HepG2 (cell line): ENCODE measurements around the gene DUSP7.

Experiments used
- CBX2 ChIP-seq, 2 experiments: fragments of 200-600 bp in 1 of 2; sonication (generic); formaldehyde crosslinking in 1 of 2; IDR thresholded peaks; 2 replicates each; pipeline versions ENCODE4 v1.7.0 to v1.8.1; 2018 to 2022; ENCODE audit warnings: low read depth in 2 of 2, low read length in 1 of 2, mild to moderate bottlenecking in 1 of 2, missing genetic modification reagents in 1 of 2
- ZBTB4 ChIP-seq: sonication (generic); formaldehyde crosslinking; IDR thresholded peaks from 2 replicates; pipeline ENCODE4 v1.4.0; 2020; ENCODE audit warnings: missing genetic modification reagents, mild to moderate bottlenecking, borderline replicate concordance
- ZBTB44 ChIP-seq: sonication (generic); formaldehyde crosslinking; IDR thresholded peaks from 2 replicates; pipeline ENCODE4 v1.4.0; 2020; ENCODE audit warnings: missing genetic modification reagents

- no peak for TF ChIP-seq ZBTB4 (CRISPR knock-in tag)
- no peak for TF ChIP-seq CBX2 (IDR thresholded peaks at IDR 0.05; ENCODE audit: low read depth, low read length)
- no peak for TF ChIP-seq CBX2 (CRISPR knock-in tag; IDR thresholded peaks at IDR 0.05; ENCODE audit: low read depth)
- TF ChIP-seq ZBTB44 (CRISPR knock-in tag): no peak
Measured at GRCh38 chr3:52013802-52014598, 42.4 kb downstream of the DUSP7 start.
